ENCODE data around the gene KIAA1671.

KIAA1671 gene

DNA sequence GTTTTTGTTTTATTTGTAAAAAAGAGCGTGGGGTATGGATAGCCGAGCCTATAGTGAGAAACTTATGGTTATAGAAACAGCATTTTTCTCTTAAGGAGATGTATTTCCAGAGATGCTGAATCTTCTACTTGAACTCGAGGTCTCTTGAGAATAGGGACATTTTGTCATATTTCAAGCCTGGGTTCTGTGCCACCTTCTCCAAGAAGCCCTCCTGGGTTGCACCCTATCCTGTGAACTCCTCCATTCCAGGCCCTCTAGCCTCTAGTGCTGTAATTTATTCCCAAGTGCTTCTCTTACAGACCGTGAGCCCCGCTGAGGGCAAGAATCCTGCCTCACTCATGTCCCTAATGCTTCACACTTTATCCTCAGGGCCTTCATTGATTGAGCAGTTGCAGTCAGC, 108.6 kb downstream of the KIAA1671 start:
- H3K4me3 ChIP-seq (ENCODE audit: low read depth, low read length): no peak overlapping the region
- TF ChIP-seq, protein P1, sequence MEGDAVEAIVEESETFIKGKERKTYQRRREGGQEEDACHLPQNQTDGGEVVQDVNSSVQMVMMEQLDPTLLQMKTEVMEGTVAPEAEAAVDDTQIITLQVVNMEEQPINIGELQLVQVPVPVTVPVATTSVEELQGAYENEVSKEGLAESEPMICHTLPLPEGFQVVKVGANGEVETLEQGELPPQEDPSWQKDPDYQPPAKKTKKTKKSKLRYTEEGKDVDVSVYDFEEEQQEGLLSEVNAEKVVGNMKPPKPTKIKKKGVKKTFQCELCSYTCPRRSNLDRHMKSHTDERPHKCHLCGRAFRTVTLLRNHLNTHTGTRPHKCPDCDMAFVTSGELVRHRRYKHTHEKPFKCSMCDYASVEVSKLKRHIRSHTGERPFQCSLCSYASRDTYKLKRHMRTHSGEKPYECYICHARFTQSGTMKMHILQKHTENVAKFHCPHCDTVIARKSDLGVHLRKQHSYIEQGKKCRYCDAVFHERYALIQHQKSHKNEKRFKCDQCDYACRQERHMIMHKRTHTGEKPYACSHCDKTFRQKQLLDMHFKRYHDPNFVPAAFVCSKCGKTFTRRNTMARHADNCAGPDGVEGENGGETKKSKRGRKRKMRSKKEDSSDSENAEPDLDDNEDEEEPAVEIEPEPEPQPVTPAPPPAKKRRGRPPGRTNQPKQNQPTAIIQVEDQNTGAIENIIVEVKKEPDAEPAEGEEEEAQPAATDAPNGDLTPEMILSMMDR (IDR thresholded peaks at IDR 0.05; ENCODE audit: low read depth, low read length): no peak

DNA sequence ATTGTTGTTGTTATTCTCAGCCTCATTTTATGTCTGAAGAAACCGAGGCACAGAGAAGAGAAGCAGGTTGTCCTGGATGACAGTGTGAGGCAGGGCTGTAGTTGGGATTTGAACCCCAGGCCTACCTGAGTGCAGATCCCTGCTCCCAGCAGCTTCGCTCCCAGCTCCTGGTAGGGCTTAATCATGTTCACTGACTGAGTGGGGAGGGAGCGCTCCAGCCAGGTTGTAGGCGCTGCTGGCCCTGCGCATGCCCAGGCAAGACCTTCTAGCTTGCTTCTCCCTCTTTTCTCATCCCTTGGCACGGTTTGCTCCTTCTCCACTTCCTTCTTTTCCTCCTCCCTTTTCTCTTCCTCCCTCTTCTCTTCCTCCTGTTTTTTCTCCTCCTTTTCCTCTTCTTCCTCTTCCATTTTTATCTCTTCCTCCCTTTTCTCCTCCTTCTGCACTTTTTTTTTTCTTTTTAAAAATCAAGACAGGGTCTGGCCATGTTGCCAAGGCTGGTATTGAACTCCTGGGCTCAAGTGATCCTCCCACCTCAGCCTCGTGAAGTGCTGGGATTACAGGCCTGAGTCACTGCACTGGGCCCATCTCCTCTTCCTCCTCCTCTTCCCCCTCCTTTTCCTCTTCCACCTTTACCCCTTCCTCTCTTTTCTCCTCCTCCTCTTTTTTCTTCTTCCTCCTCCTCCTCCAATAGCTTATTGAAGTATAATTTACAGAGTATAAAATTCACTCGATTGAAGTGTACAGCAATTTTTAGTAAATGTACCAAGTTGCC, 109.3 kb downstream of the KIAA1671 start:
- H3K4me3 ChIP-seq (ENCODE audit: low read depth, low read length): no peak overlapping the region
- TF ChIP-seq, protein P1 (IDR thresholded peaks at IDR 0.05; ENCODE audit: low read depth, low read length): no peak

DNA sequence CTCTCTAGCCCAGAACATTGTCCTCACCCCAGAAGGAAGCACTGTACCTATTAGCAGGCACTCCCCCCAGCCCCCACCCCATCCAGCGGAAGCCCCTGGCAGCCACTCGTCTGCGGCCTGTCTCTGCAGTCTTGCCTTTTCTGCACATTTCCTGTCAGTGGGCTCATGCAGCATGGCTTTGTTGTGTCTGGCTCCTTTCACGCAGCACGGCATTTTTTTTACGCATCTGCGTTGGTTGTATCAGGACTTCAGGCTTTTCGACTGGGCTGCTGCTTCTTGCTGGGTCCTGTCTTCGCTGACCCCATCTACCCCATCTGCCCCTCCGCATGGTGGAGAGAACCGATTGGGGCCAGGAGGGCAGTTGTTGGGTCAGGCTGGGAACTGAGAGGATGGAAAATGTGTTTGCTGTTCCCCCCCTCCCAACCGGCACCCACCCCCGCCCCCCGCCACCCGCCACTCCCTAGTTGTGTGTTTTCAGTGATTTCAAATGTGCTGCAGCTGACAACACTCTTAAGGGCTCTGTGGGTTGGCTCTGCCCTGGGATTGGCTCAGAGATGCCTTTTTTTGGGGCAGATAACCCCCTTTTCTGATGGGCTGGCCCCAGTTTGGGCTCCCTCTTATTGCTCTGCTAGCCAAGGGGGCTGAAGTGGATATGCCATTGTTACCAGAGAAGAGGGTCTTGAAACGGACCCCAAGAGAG, 110.0 kb downstream of the KIAA1671 start:
- no peak overlapping the region for H3K4me3 ChIP-seq (ENCODE audit: low read depth, low read length)
- TF ChIP-seq, protein P1 (IDR thresholded peaks at IDR 0.05; ENCODE audit: low read depth, low read length): no peak

DNA sequence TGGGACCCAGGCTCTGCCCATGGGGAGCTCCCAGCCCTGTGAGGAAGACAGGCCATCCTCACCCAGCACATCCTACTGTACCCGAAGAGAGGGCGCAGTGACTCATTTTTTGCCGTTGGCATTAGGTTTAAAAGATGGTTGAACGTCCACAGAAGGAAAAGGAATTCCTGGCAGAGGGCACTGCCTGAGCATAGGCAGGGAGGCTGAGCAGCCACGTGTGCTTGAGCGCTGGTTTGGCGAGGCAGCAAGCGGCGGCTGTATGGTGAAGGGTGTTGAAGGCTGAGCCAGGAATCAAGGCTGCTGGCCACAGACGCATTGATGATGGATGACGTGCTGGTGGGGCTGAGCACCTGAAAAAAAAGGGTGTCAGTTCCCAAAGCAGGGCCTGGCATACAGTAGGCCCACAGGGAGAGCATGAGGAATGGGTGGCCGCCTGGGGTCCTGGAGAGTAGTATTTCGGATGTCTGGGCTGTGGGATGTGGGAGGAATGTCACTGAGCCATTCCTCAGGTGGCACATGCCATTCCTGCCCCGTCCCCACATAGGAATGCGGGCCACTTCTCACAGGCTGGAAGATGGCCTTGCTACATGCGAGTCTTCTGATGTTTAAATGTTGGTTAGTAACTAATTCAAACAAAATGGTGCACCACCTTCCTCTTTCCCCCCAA, 112.5 kb downstream of the KIAA1671 start:
- TF ChIP-seq, protein P1 (IDR thresholded peaks at IDR 0.05; ENCODE audit: low read depth, low read length): no peak

DNA sequence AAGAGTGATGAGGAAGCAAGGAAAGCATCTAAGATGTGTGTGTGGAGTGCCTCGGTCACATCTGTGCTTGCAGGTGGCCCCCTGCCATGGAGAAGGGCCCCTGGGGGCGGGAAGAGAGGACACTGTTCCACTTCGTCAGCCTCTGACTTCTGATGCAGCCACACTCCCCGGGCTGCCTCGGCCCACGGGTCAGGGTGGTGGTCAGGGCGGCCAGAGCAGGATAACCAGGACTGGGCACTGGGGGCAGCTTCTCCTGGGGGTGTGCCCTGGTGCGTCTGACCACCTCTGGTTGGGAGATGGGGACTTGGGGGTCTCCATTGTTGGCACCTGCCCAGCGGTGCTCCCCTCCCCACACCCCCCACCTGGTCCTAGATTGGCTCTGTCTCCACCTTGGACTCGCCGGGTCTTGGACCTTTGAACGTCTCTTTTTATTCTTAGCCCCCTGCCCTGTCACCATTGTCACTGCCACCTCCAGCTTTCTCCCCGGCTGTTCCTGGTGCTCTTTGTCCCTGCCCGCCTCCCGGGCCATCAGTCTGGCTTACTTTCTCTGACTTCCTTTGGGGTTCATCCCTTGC, 114.4 kb downstream of the KIAA1671 start:
- no peak overlapping the region for H3K4me3 ChIP-seq (ENCODE audit: low read depth, low read length)
- TF ChIP-seq, protein P1 (IDR thresholded peaks at IDR 0.05; ENCODE audit: low read depth, low read length): no peak

More for the DNA sequence above, 112.5 kb downstream of the KIAA1671 start:
- no peak overlapping the region for H3K4me3 ChIP-seq (ENCODE audit: low read depth, low read length)

DNA sequence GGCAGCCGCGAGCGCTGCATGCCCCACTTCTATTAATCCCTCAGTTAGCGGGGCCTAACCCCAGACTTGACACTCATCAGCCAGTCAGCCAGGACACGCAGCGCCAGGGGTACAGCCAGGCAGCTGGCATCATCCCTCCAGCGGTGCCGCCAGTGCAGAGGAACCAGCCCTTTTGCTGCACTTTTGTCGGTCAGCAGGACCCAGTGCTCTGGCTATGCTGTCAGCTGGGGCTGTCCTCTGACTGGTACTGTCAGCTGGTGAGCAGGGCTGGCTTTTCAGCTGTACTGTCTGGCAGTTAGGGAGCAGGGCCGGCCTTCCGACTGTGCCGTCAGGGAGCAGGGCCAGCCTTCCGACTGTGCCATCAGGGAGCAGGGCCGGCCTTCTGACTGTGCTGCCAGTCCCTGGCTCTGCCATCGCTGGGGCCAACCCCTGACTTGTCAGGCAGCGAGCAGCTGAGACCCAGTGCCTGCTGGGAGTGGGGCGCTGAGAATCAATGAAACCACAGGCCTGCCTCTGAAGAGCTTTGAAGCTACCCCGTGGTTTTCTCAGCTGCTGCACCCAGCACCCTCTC, 115.4 kb downstream of the KIAA1671 start:
- H3K4me3 ChIP-seq (ENCODE audit: low read depth, low read length): no peak overlapping the region
- TF ChIP-seq, protein P1 (IDR thresholded peaks at IDR 0.05; ENCODE audit: low read depth, low read length): no peak

Data from WI38 (cell line).